Measurements from ENCODE around the gene ALG8.

ALG8 gene

DNA sequence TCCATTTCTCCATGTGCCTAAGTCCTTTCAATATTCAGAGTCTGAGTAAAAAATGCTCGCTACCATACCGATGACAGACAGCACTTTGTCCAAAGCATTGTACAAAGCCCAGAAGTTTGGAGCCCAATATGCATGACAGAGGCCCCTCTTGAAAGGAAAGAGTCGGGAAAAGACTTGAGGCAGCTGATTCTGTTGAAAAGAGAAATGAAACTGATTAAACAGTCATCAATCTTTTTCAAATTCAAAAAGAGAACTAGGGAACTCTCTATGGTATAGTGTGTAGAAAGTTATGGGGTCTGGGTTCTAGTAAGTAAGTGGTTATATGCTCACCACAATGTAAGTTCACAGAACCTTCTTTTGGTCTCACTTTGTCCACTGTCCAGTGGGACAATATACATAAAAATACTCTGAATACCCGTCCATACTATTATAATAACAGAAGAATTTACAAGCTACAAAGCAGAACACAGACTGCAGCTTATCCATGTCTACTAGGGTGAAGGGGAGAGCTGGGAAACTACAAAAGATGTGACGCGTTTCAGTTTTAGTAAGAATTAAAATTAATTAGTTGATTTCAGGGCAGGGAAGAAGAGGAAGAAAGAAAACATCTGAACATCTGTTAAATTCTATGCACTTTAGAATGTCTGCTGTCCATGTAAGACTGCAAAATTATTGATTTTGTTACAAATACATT, 26.7 kb downstream of the ALG8 start:
- TF ChIP-seq, protein P1, sequence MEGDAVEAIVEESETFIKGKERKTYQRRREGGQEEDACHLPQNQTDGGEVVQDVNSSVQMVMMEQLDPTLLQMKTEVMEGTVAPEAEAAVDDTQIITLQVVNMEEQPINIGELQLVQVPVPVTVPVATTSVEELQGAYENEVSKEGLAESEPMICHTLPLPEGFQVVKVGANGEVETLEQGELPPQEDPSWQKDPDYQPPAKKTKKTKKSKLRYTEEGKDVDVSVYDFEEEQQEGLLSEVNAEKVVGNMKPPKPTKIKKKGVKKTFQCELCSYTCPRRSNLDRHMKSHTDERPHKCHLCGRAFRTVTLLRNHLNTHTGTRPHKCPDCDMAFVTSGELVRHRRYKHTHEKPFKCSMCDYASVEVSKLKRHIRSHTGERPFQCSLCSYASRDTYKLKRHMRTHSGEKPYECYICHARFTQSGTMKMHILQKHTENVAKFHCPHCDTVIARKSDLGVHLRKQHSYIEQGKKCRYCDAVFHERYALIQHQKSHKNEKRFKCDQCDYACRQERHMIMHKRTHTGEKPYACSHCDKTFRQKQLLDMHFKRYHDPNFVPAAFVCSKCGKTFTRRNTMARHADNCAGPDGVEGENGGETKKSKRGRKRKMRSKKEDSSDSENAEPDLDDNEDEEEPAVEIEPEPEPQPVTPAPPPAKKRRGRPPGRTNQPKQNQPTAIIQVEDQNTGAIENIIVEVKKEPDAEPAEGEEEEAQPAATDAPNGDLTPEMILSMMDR (conservative IDR thresholded peaks at IDR 0.05; ENCODE audit: low read depth, low read length): no peak
- no peak for DNase-seq (ENCODE audit: low read depth)
- H3K4me3 ChIP-seq (ENCODE audit: low read length): no peak overlapping the region

DNA sequence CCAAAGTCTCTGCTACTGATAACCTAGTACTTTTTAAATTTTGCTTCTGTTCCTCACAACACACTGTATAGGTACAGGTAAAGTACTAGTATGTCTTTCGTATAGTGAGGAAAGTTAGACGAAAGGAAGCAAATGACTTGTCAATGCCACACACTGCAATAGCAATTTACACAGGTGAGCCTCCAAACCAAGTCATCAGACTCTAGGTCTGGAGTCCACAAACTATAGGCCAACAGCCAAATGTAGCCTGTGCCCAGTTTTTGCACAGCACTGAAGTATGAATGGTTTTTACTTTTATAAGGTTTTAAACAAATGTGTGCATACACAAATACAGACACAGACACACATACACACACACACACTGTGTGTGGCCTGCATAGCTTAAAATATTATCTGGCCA, 28.1 kb downstream of the ALG8 start:
- TF ChIP-seq, protein P1 (conservative IDR thresholded peaks at IDR 0.05; ENCODE audit: low read depth, low read length): no peak
- DNase-seq (ENCODE audit: low read depth): no peak
- H3K4me3 ChIP-seq (ENCODE audit: low read length): no peak overlapping the region

DNA sequence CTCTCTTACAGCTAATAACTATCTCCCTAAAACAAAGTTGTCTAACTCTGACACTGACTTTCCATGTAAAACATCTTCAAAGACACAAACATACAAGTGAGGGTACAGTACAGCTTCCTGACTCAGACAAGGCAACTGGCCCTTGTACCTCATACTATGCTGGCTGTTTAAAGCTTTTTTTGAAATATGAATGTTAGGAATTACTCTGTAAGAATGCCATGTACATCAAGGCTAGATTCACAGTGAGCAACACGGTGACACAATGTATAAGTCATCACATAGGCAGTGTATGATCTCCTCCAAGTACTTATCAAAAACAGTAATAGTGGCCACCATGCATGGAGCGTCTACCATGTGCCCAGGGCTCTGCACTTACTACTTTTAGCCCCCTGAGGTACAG, 28.6 kb downstream of the ALG8 start:
- TF ChIP-seq, protein P1 (conservative IDR thresholded peaks at IDR 0.05; ENCODE audit: low read depth, low read length): no peak
- H3K4me3 ChIP-seq (ENCODE audit: low read length): no peak overlapping the region
- no peak for DNase-seq (ENCODE audit: low read depth)

DNA sequence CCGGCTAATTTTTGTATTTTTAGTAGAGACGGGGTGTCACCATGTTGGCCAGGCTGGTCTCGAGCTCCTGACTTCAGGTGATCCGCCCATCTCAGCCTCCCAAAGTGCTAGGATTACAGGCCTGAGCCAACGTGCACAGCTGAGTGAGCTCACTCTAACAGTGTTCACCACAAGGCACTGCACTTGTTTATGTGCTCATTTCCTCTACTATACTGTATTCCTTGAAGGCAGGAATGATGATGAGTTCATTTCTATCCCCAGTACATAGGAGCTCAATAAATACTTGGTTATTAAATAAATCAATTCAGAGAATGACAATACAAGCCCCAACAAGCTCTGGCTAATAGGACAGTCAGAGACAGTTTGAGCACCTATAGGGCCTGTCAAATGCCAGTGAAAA, 29.1 kb downstream of the ALG8 start:
- TF ChIP-seq, protein P1 (conservative IDR thresholded peaks at IDR 0.05; ENCODE audit: low read depth, low read length): no peak
- H3K4me3 ChIP-seq (ENCODE audit: low read length): no peak overlapping the region
- no peak for DNase-seq (ENCODE audit: low read depth)

DNA sequence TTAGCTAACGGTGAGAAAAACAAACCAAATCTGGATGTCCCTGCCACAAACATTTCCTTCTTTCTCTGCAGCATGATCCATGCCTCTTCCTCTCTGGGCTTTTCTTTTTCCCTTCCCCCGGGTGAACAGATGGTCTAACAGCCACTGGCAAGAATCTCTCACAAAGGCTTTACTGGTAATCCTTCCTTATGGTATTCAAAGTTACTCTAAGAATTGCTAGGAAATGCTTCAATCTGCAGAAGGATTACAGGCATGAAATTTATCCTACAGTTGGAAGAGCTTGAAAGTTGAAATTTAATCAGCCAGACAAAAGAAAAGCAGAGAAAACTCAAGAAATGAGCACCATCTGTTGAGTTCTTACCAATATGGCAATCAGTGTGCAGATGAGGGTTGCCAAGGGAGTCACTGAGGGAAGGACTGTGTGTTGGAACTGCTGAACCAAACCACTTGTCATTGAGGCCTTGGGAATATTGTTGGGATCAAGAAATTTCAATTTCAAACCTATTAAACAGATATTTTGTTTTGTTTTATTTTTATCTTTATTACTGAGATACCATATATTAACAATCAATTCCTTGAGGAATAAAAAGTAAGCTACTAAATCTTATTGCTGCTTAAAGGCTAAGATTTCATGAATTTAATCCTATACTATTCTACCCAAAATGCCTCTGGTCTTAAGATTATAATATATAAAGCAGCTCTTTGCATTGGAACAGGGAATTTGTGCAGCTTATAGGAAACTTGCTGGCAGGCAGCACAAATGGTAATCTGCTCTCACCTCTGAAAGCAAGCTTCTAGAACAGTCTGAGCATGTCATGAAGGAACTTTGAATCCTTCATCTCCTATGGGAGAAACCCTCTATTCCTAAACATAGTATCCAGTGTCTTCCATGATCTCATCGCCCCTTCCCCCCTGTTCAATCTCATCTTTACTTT, 30.1 kb downstream of the ALG8 start:
- TF ChIP-seq, protein P1 (conservative IDR thresholded peaks at IDR 0.05; ENCODE audit: low read depth, low read length): no peak
- DNase-seq (ENCODE audit: low read depth): no peak
- no peak overlapping the region for H3K4me3 ChIP-seq (ENCODE audit: low read length)

DNA sequence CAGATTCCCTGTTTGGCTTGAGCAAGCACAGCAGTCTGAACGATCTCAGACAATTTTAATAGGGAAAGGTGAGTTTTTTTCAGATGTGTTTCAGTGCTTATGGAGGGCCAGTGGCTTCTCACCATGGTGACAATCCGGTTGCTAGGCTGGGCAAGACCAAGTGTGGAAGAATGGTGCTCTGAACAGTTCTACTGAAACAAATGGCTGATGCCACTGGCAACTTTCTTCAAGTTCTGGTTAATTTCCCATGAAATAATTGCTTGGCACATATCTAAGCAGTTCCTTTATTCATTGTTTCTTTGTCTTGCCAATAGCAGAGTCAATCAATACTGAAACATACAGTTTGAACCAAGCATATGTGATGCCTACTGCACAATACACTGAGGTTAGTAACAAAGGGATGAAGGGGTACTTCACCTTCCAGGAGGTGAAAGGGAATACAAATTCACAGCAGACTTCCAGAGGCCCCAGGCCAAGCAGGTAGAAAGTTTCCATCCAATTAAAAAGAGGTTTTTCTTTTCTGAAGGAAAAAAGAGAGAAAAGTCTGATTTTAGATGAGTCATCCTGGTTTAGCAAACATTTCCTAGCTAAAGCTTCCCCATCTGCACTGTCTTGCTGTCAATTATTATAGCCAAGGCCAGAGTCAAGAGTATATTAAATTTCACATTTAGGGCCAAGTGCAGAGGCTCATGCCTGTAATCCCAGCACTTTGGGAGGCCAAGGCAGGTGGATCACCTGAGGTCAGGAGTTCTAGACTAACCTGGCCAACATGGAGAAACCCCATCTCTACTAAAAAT, 38.6 kb downstream of the ALG8 start:
- DNase-seq (ENCODE audit: low read depth): no peak
- no peak overlapping the region for H3K4me3 ChIP-seq (ENCODE audit: low read length)
- TF ChIP-seq, protein P1 (conservative IDR thresholded peaks at IDR 0.05; ENCODE audit: low read depth, low read length): no peak

Measured in retinal pigment epithelial cell (primary cell).